T-helper 1 cell treated with Interleukin-12 subunit alpha and Interleukin-12 subunit beta and Interleukin-4 antibody, amounts not matched to agents 30 μg/mL and 1 μg/mL, for 36 hours (primary cell): Measurements from ENCODE around the gene IMPG2.

Source experiments
- H3K27ac Mint-ChIP-seq: one replicate; pipeline ENCODE4 v1.8.0; 2021; ENCODE audit warnings: mild to moderate bottlenecking, mixed read lengths
- H3K27me3 Mint-ChIP-seq: one replicate; pipeline ENCODE4 v1.8.0; 2021; ENCODE audit warnings: low read depth, mixed read lengths
- H3K36me3 Mint-ChIP-seq: one replicate; pipeline ENCODE4 v1.8.0; 2021; ENCODE audit warnings: low read depth, mixed read lengths
- H3K4me1 Mint-ChIP-seq: one replicate; pipeline ENCODE4 v1.8.0; 2021; ENCODE audit warnings: low read depth, mixed read lengths
- H3K4me3 Mint-ChIP-seq: one replicate; pipeline ENCODE4 v1.8.0; 2021; ENCODE audit warnings: mild to moderate bottlenecking, moderate library complexity, mixed read lengths
- H3K9me3 Mint-ChIP-seq: one replicate; pipeline ENCODE4 v1.8.0; 2021; ENCODE audit warnings: mixed read lengths

Gene IMPG2

DNA sequence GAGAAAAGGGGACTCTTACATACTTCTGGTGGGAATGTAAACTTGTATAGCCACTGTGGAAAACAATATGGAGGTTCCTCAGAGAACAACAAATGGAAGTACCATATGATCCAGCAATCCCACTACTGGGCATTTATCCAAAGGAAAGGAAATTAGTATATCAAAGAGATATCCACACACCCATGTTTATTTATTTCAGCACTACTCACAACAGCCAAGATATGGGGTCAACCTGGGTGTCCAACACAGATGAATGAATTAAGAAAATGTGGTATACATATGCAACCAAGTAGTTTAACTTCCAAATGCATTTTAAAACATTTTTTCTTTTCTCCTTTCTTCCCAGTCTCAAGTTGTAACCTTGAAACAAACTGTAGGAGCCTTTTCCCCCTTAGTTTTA lies 54.3 kb downstream of the IMPG2 start:
- peaks cover 7% of the 10 kb centered on the region for H3K4me1 Mint-ChIP-seq
- H3K4me3 Mint-ChIP-seq, result no peak overlapping the region
- no peaks in the 10 kb centered on the region for H3K27me3 Mint-ChIP-seq
- H3K27ac Mint-ChIP-seq, result no peak overlapping the region
- no peaks in the 10 kb centered on the region for H3K36me3 Mint-ChIP-seq
- H3K9me3 Mint-ChIP-seq, result no peaks in the 10 kb centered on the region

DNA sequence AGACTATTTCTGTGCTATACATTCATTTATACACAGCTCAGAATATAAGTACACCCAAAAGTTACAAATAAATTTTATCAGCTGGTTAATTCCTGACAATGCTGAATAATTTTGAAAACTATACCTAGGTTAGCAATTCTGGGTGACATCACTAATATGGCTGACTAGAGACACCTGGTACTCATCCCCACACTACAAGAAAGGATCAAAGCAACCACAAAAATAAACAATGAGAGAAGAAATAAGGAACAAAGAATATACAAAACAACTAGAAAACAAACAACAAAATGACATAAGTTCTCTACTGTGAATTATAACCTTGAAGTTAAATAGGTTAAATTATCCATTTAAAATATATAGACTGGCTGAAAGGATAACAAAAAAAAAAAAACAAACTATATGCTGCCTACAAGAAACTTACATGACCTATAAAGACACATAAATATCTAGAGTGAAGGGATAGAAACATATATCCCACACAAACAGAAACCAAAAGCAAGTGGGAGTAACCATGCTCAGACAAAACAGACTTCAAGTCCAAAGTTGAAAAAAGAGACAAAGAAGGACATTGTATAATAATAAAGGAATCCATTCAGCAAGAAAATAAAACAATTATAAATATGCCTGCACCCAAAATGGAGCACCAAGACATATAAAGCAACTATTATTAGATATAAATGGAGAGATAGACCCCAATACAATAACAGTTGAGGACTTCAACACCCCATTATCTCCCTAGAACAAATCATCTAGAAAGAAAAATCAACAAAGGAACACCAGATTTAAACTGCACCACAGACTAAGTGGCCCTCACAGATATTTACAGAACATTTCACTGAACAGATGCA lies 57.8 kb downstream of the IMPG2 start:
- Mint-ChIP-seq H3K27ac (no peak overlapping the region), H3K4me1 (peaks cover 7% of the 10 kb centered on the region), H3K4me3 (no peak overlapping the region), H3K27me3 (no peaks in the 10 kb centered on the region), H3K36me3 (no peaks in the 10 kb centered on the region), H3K9me3 (no peaks in the 10 kb centered on the region)

DNA sequence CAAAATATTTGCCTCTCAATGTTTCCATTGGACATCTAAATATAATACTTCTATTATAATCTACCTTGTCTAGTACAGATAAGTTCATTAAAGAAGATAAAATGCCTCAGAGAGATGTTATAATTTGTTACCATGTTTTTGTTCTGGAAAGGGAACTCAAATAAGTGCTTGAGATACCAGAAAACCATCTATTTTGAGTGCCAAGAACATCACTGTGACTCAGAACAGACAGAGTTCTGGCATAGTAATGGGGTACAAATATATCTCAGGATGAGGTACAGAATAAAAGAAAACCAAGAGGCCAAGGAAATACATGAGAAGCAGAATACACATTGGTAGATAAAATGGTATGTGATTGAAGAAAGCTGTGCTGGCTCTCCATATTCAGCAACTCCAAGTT lies 58.9 kb downstream of the IMPG2 start:
- Mint-ChIP-seq H3K9me3 (no peaks in the 10 kb centered on the region), H3K4me3 (no peak overlapping the region), H3K27ac (no peak overlapping the region), H3K36me3 (no peaks in the 10 kb centered on the region), H3K27me3 (no peaks in the 10 kb centered on the region), H3K4me1 (peaks cover 7% of the 10 kb centered on the region)

DNA sequence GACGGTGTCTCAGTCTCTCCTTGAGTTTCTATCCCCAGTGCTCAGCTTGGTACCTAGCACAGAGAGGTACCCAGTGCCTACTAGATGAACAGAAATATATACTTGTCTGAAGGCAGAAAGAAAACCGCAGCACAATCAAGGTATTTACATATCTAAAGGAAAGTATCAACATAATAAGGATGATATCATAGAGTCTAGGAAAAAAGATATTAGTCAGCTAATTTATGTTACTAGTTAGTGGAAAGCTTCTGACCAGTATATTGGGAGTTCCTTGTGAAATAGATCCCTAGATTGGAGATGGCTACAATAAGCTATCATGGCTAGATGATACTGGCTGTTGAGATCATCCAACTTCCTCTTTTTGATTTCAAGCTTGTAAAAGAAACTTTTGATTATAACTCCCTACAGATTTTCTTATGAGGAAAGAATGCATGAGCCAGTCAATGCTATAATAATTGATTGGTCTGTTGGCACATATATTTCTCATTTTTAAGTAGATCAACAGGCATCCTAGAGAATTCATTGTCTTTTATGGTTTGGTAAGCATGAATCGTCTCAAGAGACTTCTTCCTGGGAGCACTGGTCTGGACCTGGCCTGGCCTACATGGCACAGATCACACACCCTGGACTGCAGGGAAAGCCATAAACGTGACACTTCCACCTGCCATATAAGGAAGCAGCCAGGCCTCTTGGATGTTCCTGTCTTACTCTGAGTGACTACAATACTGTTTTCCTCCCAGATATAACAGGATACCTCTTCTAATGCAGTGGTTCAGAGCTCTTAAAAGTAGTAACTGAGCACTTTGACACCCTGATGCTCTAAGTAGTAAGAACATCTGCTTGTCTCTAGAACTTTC lies 60.7 kb downstream of the IMPG2 start:
- Mint-ChIP-seq H3K9me3 (no peaks in the 10 kb centered on the region), H3K27me3 (no peaks in the 10 kb centered on the region), H3K4me1 (peaks cover 7% of the 10 kb centered on the region), H3K27ac (no peak overlapping the region), H3K36me3 (no peaks in the 10 kb centered on the region), H3K4me3 (no peak overlapping the region)

DNA sequence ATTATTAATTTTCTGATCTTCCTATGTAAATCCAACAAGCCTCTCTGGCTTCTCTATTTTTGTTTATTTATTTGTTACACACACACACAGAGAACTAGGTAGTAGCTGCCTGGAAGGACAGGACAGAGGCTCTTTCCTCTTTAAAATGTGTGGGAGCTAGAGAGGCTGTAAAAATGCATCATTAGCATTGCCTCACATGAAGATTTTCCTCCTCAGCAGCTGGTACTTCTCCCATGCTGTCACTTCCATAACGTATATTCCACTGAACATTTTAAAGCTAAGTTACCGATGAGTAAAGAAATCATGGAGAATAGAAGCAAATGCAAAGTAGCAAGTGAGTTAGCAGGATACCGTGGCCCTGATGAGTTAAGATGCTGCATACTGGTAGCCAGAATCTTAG lies 63.9 kb downstream of the IMPG2 start:
- Mint-ChIP-seq H3K27ac (no peak overlapping the region), H3K27me3 (no peaks in the 10 kb centered on the region), H3K9me3 (no peaks in the 10 kb centered on the region), H3K4me3 (no peak overlapping the region), H3K36me3 (no peaks in the 10 kb centered on the region), H3K4me1 (no peaks in the 10 kb centered on the region)

DNA sequence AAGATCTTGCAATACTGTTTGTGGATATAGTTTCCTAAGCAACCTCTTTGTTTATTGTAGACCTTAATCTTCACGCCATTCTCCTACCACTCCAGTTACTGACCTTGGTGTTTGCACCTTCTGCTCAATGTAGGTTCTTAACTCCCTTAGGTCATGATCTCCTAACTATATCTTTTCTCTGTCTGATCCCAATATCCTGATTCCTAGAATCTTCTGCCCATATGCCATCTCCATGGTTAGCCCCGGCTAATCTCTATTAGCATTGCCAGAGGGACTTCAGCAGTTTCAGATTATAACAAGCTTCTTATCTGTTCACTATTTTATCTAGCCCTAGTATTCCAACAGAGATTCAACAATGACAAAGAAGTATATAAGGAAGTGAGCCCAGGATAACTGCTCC lies 64.9 kb downstream of the IMPG2 start:
- Mint-ChIP-seq H3K27me3 (no peaks in the 10 kb centered on the region), H3K9me3 (no peaks in the 10 kb centered on the region), H3K4me3 (no peak overlapping the region), H3K36me3 (no peaks in the 10 kb centered on the region), H3K4me1 (no peaks in the 10 kb centered on the region), H3K27ac (no peak overlapping the region)

DNA sequence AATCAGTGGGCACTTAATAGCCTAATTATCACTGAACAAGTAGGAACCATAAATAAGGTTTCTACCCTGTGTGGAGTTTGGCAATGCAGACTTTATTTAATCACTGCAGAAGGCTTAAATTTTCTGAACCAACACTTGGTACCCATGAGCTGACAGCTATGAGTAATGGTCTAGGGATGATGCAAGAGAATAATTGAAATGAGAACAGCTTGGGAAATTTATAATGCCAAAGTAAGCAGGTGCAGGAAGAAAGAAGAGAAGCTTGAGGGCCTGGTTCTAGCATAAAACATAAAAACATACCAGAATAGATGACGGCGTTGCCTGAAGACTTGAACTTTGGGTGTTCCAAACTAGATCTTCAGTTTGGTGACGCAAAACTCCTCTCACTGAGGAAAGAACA lies 67.0 kb downstream of the IMPG2 start:
- Mint-ChIP-seq H3K36me3 (no peaks in the 10 kb centered on the region), H3K27me3 (no peaks in the 10 kb centered on the region), H3K4me3 (no peak overlapping the region), H3K4me1 (no peaks in the 10 kb centered on the region), H3K27ac (no peak overlapping the region), H3K9me3 (no peaks in the 10 kb centered on the region)

DNA sequence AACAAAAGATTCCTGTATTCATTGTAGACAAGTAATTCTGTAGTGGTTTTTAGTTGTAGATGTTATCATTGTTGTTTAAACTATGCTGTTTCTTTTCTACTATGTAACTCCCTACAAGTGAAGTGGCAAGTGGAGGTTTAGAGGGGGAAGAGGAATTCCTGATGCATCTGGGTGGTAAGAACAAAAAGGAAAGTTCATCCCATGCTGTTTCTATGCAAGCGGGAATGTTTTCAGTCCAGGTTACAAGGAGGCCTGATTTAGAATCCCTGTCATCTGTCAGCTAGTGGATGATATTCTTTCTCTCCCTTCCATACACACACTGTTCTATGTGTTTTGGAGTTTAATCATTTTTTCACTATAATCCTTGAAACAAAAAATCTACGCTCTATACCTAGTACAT lies 67.4 kb downstream of the IMPG2 start:
- no peak overlapping the region for H3K4me3 Mint-ChIP-seq
- H3K27ac Mint-ChIP-seq, result no peak overlapping the region
- no peaks in the 10 kb centered on the region for H3K27me3 Mint-ChIP-seq
- H3K9me3 Mint-ChIP-seq, result no peaks in the 10 kb centered on the region
- no peaks in the 10 kb centered on the region for H3K36me3 Mint-ChIP-seq
- no peaks in the 10 kb centered on the region for H3K4me1 Mint-ChIP-seq

DNA sequence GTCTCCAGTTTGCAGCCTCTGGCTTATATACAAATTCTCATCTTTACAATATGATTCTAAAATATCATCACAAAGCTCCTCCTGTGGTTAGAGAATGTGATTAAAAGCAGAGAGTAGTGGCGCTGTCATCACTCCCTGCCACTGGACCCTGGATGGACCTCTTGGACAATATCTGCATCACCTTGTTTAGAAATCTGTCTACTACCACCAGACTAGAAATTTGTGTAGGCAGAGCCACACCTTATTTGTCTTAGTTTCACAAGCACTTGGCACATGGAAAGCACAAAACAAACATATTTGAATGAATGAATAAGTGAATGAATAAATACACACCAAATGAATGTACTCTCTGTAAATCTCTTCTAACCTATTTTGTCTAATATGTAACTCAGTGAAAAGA lies 68.1 kb downstream of the IMPG2 start:
- no peaks in the 10 kb centered on the region for H3K36me3 Mint-ChIP-seq

DNA sequence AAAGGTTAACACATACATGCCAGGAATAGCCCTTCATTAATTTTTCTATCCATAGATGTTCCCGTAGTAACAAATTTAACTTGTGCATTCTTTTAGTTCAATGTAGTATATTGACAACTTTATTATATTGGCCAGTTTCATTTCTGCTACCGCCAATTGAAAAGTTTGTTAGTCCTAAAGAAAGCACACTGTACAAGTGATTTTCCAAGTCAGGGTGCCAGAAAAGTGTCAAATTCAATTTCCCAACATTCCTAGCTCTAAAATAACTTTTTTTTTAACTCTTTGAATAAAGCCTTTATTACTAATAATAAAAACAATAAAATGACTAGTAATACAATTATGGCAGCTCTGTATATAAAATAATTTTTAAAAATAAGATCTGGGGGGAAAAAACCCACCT lies 68.9 kb downstream of the IMPG2 start:
- H3K4me3 Mint-ChIP-seq, result no peak overlapping the region
- no peaks in the 10 kb centered on the region for H3K27me3 Mint-ChIP-seq
- no peak overlapping the region for H3K27ac Mint-ChIP-seq
- H3K9me3 Mint-ChIP-seq, result no peaks in the 10 kb centered on the region
- no peaks in the 10 kb centered on the region for H3K4me1 Mint-ChIP-seq
- H3K36me3 Mint-ChIP-seq, result no peaks in the 10 kb centered on the region

More for the DNA sequence above, 68.1 kb downstream of the IMPG2 start:
- Mint-ChIP-seq H3K27me3 (no peaks in the 10 kb centered on the region), H3K4me3 (no peak overlapping the region), H3K9me3 (no peaks in the 10 kb centered on the region), H3K27ac (no peak overlapping the region), H3K4me1 (no peaks in the 10 kb centered on the region)

DNA sequence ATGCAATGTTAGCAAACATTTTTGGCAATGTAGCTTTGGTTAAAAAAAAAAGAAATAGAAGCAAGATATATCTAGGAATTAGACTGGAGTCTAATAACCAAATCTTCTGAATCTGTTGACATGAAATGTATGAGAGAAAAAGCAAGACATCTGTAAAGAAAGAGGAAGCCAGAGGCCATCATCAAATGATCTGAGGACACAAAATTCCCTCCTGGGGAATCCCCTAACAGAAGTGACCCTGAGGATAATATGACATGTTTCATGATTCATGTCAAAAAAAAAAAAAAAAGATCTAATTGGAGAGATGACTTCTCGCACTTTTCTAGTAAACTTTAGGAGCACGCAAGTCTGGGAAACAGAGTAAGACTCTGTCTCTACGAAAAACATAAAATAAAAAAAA lies 70.9 kb downstream of the IMPG2 start:
- no peaks in the 10 kb centered on the region for H3K27me3 Mint-ChIP-seq
- H3K4me1 Mint-ChIP-seq, result no peaks in the 10 kb centered on the region
- H3K36me3 Mint-ChIP-seq, result no peaks in the 10 kb centered on the region
- no peak overlapping the region for H3K4me3 Mint-ChIP-seq
- H3K9me3 Mint-ChIP-seq, result no peaks in the 10 kb centered on the region
- H3K27ac Mint-ChIP-seq, result no peak overlapping the region

DNA sequence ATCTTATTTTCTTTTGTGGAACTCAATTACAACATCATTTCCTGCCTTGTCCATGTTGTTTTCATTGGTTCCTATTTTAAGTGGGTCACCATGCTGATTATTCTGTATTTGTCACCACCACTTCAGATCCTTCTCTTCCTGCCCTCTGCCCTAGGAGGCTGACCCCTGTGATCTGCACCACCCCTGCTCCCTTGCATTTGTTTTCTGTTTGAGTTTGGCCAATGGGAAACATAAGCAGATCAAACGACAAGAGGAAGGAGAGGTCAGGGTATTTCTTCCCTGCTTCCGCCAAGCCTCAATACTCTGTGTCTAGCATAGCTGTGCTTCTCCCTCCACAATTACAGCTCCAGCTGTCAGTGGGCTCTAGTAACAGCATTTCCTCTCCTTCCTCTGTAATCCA lies 71.6 kb downstream of the IMPG2 start:
- no peaks in the 10 kb centered on the region for H3K27me3 Mint-ChIP-seq
- H3K36me3 Mint-ChIP-seq, result no peaks in the 10 kb centered on the region
- no peak overlapping the region for H3K4me3 Mint-ChIP-seq
- no peaks in the 10 kb centered on the region for H3K9me3 Mint-ChIP-seq
- H3K27ac Mint-ChIP-seq, result no peak overlapping the region
- H3K4me1 Mint-ChIP-seq, result no peaks in the 10 kb centered on the region

DNA sequence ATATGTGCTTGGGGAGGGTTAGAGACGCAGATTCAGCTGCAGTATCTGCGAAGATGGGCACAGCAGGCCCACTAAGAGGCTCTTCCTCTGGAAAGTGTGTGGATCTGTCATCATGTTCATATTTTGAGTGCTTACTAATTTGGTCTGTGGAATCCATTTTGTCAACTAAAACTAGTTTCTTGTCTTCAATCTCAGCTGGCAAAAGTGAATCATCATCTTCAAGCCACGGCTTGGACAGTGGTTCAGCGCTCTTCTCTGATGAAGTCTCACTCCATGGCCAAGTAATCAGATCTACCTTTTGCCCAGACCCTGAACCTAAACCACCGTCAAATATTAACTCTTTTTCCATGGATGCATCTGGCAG lies 76.2 kb downstream of the IMPG2 start:
- no peak overlapping the region for H3K27ac Mint-ChIP-seq
- H3K27me3 Mint-ChIP-seq, result no peaks in the 10 kb centered on the region
- H3K36me3 Mint-ChIP-seq, result peaks cover 4% of the 10 kb centered on the region
- no peak overlapping the region for H3K4me3 Mint-ChIP-seq
- H3K4me1 Mint-ChIP-seq, result no peaks in the 10 kb centered on the region
- no peaks in the 10 kb centered on the region for H3K9me3 Mint-ChIP-seq

DNA sequence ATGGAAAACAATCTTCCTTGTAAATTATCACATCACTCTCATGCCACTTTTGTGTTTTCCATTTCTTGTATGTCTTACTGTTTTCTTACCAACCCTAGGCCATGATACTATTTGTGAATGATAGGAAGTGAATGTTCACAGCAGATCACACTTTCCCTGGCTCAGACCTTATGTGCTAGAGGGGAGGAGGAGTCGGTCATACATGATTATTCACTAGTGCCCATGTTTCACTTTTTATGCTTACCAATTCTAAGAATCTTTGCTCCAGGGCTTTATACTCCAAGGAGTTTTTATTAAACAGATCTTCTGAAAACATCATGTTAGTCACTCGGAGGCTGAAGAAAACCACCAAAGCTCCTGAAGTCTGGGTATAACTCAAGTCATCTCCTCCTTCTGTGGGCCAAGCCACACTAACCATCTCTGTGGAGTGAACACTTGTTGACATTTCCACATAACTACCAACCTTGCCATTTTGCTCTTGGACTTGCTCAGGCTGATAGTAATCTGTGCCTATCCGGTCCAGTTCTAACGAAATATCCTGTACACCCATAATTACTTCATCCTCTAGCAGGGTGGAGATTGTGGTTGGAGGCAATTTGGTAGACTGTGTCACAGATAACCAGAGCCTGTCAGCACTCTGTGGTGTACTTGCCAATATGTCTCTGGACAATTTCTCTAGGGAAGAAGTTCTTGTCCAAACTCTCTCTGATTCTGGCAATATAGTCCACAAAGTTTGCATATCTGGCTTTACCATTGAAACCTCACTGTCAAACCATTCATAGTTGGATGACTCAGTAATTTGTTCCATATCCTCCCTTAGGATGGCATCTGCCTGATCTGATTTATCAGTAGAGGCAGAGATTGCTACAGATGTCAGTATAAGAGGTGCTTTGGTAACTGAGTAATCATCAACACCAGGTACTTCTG lies 76.8 kb downstream of the IMPG2 start:
- no peaks in the 10 kb centered on the region for H3K27me3 Mint-ChIP-seq
- no peaks in the 10 kb centered on the region for H3K9me3 Mint-ChIP-seq
- H3K27ac Mint-ChIP-seq, result no peak overlapping the region
- H3K36me3 Mint-ChIP-seq, result peaks cover 4% of the 10 kb centered on the region
- no peaks in the 10 kb centered on the region for H3K4me1 Mint-ChIP-seq
- H3K4me3 Mint-ChIP-seq, result no peak overlapping the region
